H1 (cell line): Measurements from ENCODE around the gene RRAGC. TPM values are rescaled to one million over a fixed set of nuclear protein-coding genes. Genes with fewer than 3 reads are reported as not detected.

Experiments
- CTCF ChIA-PET: fragments of 300-600 bp; sonication (Branson Sonifier 250); formaldehyde crosslinking; loops from one replicate; lab custom pipeline; 2021; ENCODE audit not compliant: partially characterized antibody; lab: Charles Lee
- POLR2A ChIA-PET: fragments of 300-600 bp; sonication (Branson Sonifier 250); formaldehyde crosslinking; loops from one replicate; lab custom pipeline; 2021; ENCODE audit warnings: inconsistent platforms; ENCODE audit not compliant: partially characterized antibody; lab: Charles Lee
- DNase-seq, 2 experiments: peaks; one replicate each; pipeline versions ENCODE4 v3.0.0 to v3.0.0-alpha.2; 2010 to 2022; ENCODE audit warnings: low spot score in 2 of 2, low read depth in 1 of 2, mixed read lengths in 1 of 2
- FAIRE-seq: peaks from 2 replicates; lab custom pipeline; 2011; peaks lifted over from hg19 to GRCh38; lab: Jason Lieb, UNC
- H2AFZ ChIP-seq: 2 replicates; pipeline ENCODE4 v1.8.1; 2012; ENCODE audit warnings: low read length, inconsistent platforms
- H2AK5ac ChIP-seq: 2 replicates; pipeline ENCODE4 v1.6.1; 2013; ENCODE audit warnings: low read depth, low read length
- H2BK120ac ChIP-seq: replicated peaks from 2 replicates; pipeline ENCODE3; 2013; ENCODE audit warnings: low read depth, low read length, inconsistent platforms
- H2BK12ac ChIP-seq: 2 replicates; pipeline ENCODE4 v1.6.1; 2013; ENCODE audit warnings: low read depth, low read length
- H2BK15ac ChIP-seq: 2 replicates; pipeline ENCODE4 v1.6.1; 2013; ENCODE audit warnings: low read length
- H2BK20ac ChIP-seq: 2 replicates; pipeline ENCODE4 v1.6.1; 2013; ENCODE audit warnings: low read length
- H2BK5ac ChIP-seq: 2 replicates; pipeline ENCODE4 v1.6.1; 2013; ENCODE audit warnings: low read depth, low read length
- H3K14ac ChIP-seq: 2 replicates; pipeline ENCODE4 v1.6.1; 2013; ENCODE audit warnings: inconsistent platforms; ENCODE audit not compliant: insufficient read length
- H3K18ac ChIP-seq: 2 replicates; pipeline ENCODE4 v1.6.1; 2013; ENCODE audit warnings: low read length; ENCODE audit errors: extremely low read depth
- H3K23ac ChIP-seq: 2 replicates; pipeline ENCODE4 v1.6.1; 2013; ENCODE audit warnings: inconsistent platforms; ENCODE audit not compliant: insufficient read length
- H3K23me2 ChIP-seq: 2 replicates; pipeline ENCODE4 v1.6.1; 2013; ENCODE audit warnings: low read depth, low read length
- H3K27ac ChIP-seq: 2 replicates; pipeline ENCODE4 v1.6.1; 2011; ENCODE audit warnings: low read depth, low read length, inconsistent platforms
- H3K27me3 ChIP-seq, 4 experiments: replicated peaks in 1 of 4; 1 replicate in 1 of 4; 2 replicates in 3 of 4; pipeline versions ENCODE4 v1.6.1 to v1.8.1; 2011 to 2013; ENCODE audit warnings: low read length in 3 of 4, mild to moderate bottlenecking in 3 of 4, inconsistent platforms in 2 of 4, mixed read lengths in 2 of 4, moderate library complexity in 1 of 4; ENCODE audit not compliant: control insufficient read depth in 3 of 4, insufficient read depth in 3 of 4; ENCODE audit errors: extremely low read depth in 1 of 4
- H3K36me3 ChIP-seq, 4 experiments: 2 replicates each; pipeline versions ENCODE4 v1.6.1 to v1.8.1; 2011 to 2013; ENCODE audit warnings: mild to moderate bottlenecking in 4 of 4, low read length in 3 of 4, moderate library complexity in 2 of 4, control low read depth in 1 of 4, inconsistent platforms in 1 of 4; ENCODE audit not compliant: insufficient read depth in 4 of 4, control insufficient read depth in 2 of 4
- H3K4ac ChIP-seq: replicated peaks from 2 replicates; pipeline ENCODE3; 2013; ENCODE audit warnings: low read length, low read depth, mixed read lengths, inconsistent platforms; ENCODE audit not compliant: insufficient read length
- H3K4me1 ChIP-seq, 4 experiments: replicated peaks in 1 of 4; 1 replicate in 1 of 4; 2 replicates in 3 of 4; pipeline versions ENCODE4 v1.6.1 to v1.8.1; 2011 to 2013; ENCODE audit warnings: low read length in 3 of 4, inconsistent platforms in 2 of 4, mixed read lengths in 1 of 4; ENCODE audit not compliant: insufficient read depth in 4 of 4, control insufficient read depth in 3 of 4
- H3K4me2 ChIP-seq, 2 experiments: 2 replicates each; pipeline versions ENCODE4 v1.6.1 to v1.8.1; 2011 to 2013; ENCODE audit warnings: low read depth in 2 of 2, low read length in 2 of 2, control low read depth in 1 of 2, inconsistent platforms in 1 of 2, mild to moderate bottlenecking in 1 of 2; ENCODE audit not compliant: insufficient read depth in 1 of 2
- H3K4me3 ChIP-seq, 4 experiments: fragments of 200-600, 300-600 bp in 1 of 4; sonication (generic), shearing (Covaris generic), sonication (Bioruptor Twin) in 1 of 4; 2 replicates each; pipeline versions ENCODE4 v1.5.1 to v1.8.1; 2011 to 2016; ENCODE audit warnings: low read length in 4 of 4, low read depth in 3 of 4, control low read depth in 2 of 4, inconsistent platforms in 2 of 4, mild to moderate bottlenecking in 2 of 4, mixed read lengths in 1 of 4, moderate library complexity in 1 of 4; ENCODE audit not compliant: insufficient read depth in 2 of 4; ENCODE audit errors: extremely low read depth in 1 of 4
- H3K56ac ChIP-seq: replicated peaks from 2 replicates; pipeline ENCODE3; 2013; ENCODE audit warnings: low read depth, mild to moderate bottlenecking, mixed read lengths, low read length, inconsistent platforms; ENCODE audit not compliant: insufficient read length
- H3K79me1 ChIP-seq: 2 replicates; pipeline ENCODE4 v1.6.1; 2013; ENCODE audit warnings: low read depth, low read length, control low read depth
- H3K79me2 ChIP-seq, 2 experiments: 2 replicates each; pipeline versions ENCODE4 v1.6.1 to v1.8.1; 2012 to 2013; ENCODE audit warnings: low read length in 2 of 2, mild to moderate bottlenecking in 2 of 2, inconsistent platforms in 1 of 2; ENCODE audit not compliant: insufficient read depth in 2 of 2, control insufficient read depth in 1 of 2
- H3K9ac ChIP-seq, 4 experiments: replicated peaks in 1 of 4; 1 replicate in 1 of 4; 2 replicates in 3 of 4; pipeline versions ENCODE4 v1.6.1 to v1.8.1; 2011 to 2013; ENCODE audit warnings: low read depth in 3 of 4, low read length in 3 of 4, control low read depth in 2 of 4, mild to moderate bottlenecking in 2 of 4, moderate library complexity in 2 of 4, inconsistent platforms in 1 of 4; ENCODE audit errors: extremely low read depth in 1 of 4
- H3K9me3 ChIP-seq, 2 experiments: 2 replicates each; pipeline versions ENCODE4 v1.6.1 to v1.8.1; 2012 to 2013; ENCODE audit warnings: mild to moderate bottlenecking in 2 of 2, moderate library complexity in 2 of 2, control low read depth in 1 of 2, inconsistent platforms in 1 of 2, low read depth in 1 of 2, low read length in 1 of 2, mixed read lengths in 1 of 2; ENCODE audit not compliant: insufficient read depth in 2 of 2
- H4K20me1 ChIP-seq, 2 experiments: replicated peaks in 1 of 2; 2 replicates each; pipeline versions ENCODE3 to v1.8.1; 2011 to 2013; ENCODE audit warnings: inconsistent platforms in 2 of 2, low read length in 2 of 2, mild to moderate bottlenecking in 1 of 2; ENCODE audit not compliant: insufficient read depth in 2 of 2, control insufficient read depth in 1 of 2
- H4K5ac ChIP-seq: 2 replicates; pipeline ENCODE4 v1.6.1; 2013; ENCODE audit warnings: low read length, low read depth, mixed read lengths, inconsistent platforms; ENCODE audit not compliant: insufficient read length
- H4K8ac ChIP-seq: 2 replicates; pipeline ENCODE4 v1.8.0; 2013; ENCODE audit warnings: mild to moderate bottlenecking, moderate library complexity, low read length, inconsistent platforms; ENCODE audit not compliant: insufficient read depth; ENCODE audit errors: extremely low read depth
- H4K91ac ChIP-seq: replicated peaks from 2 replicates; pipeline ENCODE3; 2013; ENCODE audit warnings: low read length, mixed read lengths, inconsistent platforms; ENCODE audit not compliant: insufficient read length
- MAFK ChIP-seq: IDR thresholded peaks from 2 replicates; pipeline ENCODE4 v1.6.1; 2012; ENCODE audit warnings: low read depth, mild to moderate bottlenecking, improper control_type of control experiment, low read length
- WGBS, 2 experiments: shearing (Covaris generic) in 1 of 2; methylation state at CpG; one replicate each; pipeline versions ENCODE4 v1.1.6 to v1.1.7; 2013 to 2015; ENCODE audit warnings: low lambda C conversion rate in 2 of 2, mixed read lengths in 2 of 2, inconsistent platforms in 1 of 2, low coverage in 1 of 2, missing lambda C conversion rate in 1 of 2; ENCODE audit not compliant: insufficient replicate concordance in 2 of 2, insufficient coverage in 1 of 2, insufficient read length in 1 of 2; ENCODE audit errors: extremely low coverage in 1 of 2, missing lambda C conversion rate in 1 of 2; 5-methylcytosine and 5-hydroxymethylcytosine counted together
- polyA plus RNA-seq, 7 experiments: library from polyadenylated mRNA; depleted of rRNA in 3 of 7; stranded (reverse) in 5 of 7; unstranded in 2 of 7; fragments of >200 nt in 5 of 7; fragments of 200-250 nt in 2 of 7; gene quantifications; 1 replicate in 5 of 7; 2 replicates in 1 of 7; 4 replicates in 1 of 7; pipeline versions ENCODE4 v1.2.1 to v1.2.3, GENCODE V29; 2011 to 2013; ENCODE audit warnings: missing spikeins in 2 of 7, mixed read lengths in 2 of 7
- total RNA-seq: library from RNA; stranded (reverse); fragmentation: NEBNext Ultra II Directional; extraction: Animal tissue kit (Norgen Biotek cat#: 25700); gene quantifications from 2 replicates; pipeline ENCODE4 v1.2.1, GENCODE V29; 2021

The RRAGC gene
- total and polyA plus RNA-seq, 2 of the 8 experiments (the other 6 are each of a cell fraction or from before 2014, with no cell fraction given), result 12.0 to 16.5 TPM

DNA sequence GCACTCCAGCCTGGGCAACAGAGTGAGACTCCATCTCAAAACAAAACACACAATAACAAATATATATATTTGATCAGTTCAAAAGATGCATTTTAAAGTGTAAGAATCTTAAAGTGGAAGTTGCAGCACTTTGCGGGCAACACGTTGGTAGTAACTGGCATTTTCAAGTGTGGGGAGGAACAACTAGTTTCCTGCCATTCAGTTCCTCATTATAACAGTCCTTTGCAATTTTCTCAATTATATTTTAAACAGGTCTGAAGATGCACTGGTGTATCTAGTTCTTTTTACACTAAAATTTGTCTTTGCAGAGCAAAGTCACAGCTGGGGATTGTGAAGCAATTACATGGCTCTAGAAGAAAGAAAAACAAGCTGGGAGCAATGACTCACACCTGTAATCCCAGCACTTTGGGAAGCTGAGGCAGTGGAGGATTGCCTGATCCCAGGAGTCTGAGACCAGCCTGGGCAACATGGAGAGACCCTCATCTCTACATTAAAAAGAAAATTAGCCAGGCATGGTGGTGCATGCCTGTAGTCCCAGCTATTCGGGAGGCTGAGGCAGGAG, 25.3 kb downstream of the RRAGC start:
- H3K23me2 ChIP-seq, result no peaks in the 10 kb centered on the region; the same call in 1 of the 2 replicates
- DNase-seq (no peak), FAIRE-seq (no peak)
- no peak overlapping the region for H3K56ac ChIP-seq
- no peak overlapping the region for H3K18ac ChIP-seq
- ChIA-PET POLR2A (interaction anchor here (0.8 kb wide), 1 partner anchor 226 kb away, joined by 3 read pairs; no protein-coding TSS in a partner anchor), CTCF (interaction anchor here (0.7 to 7.9 kb wide), 21 partner anchors 9 to 847 kb away, joined by 3 to 71 read pairs (median 4); no protein-coding TSS in a partner anchor)
- no peak overlapping the region for H2AK5ac ChIP-seq
- H3K27ac ChIP-seq, result no peak overlapping the region
- no peaks in the 10 kb centered on the region for H3K9me3 ChIP-seq
- H3K27me3 ChIP-seq, result no peaks in the 10 kb centered on the region
- H3K4me1 ChIP-seq, result peaks cover 0 to 2% (median 0%) of the 10 kb centered on the region in 4 experiments; a peak in 3 of 7 replicates
- no peak overlapping the region for H2BK20ac ChIP-seq
- H4K5ac ChIP-seq, result no peak overlapping the region
- peaks cover 0 to 14% (median 9%) of the 10 kb centered on the region in 4 experiments; a peak in 4 of 8 replicates for H3K36me3 ChIP-seq
- no peak overlapping the region for H4K91ac ChIP-seq
- H2BK5ac ChIP-seq, result no peak overlapping the region
- no peak overlapping the region for H3K4me3 ChIP-seq
- no peaks in the 10 kb centered on the region for H3K79me1 ChIP-seq
- H3K23ac ChIP-seq, result no peak overlapping the region
- 87% methylated on average over 3 of the region's 3 CpGs; no CpG with 5 or more reads in 1 of the 2 experiments for whole genome bisulfite sequencing, 2 experiments
- H2BK120ac ChIP-seq, result no peak overlapping the region
- no peak overlapping the region for H3K9ac ChIP-seq
- H3K4ac ChIP-seq, result no peak overlapping the region
- TF ChIP-seq MAFK, result no peak
- no peak overlapping the region for H2BK12ac ChIP-seq
- no peak overlapping the region for H2AFZ ChIP-seq
- no peaks in the 10 kb centered on the region for H4K20me1 ChIP-seq
- H3K14ac ChIP-seq, result no peak overlapping the region
- H3K4me2 ChIP-seq, result no peak overlapping the region
- H4K8ac ChIP-seq, result no peak overlapping the region
- no peaks in the 10 kb centered on the region for H3K79me2 ChIP-seq
- no peak overlapping the region for H2BK15ac ChIP-seq
